ENCODE measurements around the gene POFUT1.
"Not testable (repeated sequence)": the region's sequence is repeated elsewhere in the genome, so short reads cannot be mapped to it uniquely, and the experiment has no call there.

Gene POFUT1

DNA sequence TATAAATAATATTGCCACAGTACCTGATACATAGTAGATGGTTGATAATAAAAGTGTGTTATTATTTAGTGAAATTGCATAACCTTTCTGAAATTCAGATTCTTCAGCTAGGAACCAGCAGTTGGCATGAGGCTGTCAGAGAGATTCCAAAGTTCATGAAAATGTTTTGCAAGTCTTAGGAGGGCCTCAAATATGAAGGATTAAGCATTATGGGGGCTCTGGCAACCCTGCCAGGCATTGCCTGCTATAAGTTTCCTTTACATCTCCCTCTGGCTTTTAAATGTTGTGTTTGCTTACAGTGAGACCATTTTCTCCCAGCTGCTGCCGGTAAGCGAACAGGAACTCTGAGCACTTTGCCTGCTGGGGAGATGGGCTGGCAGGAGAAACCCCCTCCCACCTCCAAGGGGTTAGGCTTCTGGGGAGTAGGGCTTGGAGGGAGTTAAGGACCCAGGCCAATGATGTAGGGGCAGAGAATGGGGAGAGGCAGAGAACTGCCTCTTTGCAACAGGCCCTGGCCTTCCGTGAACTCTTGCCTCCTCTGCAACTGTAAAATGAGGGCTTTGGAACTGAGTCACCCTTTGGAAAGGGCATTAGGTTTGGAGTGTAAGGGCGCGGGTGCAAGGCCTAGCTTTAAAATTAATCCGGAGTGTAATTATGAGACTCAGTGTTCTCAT lies 36.6 kb downstream of the POFUT1 start:
- Mint-ChIP-seq H3K36me3 (ENCODE audit: low read depth) (no peaks in the 10 kb centered on the region), H3K4me3 (no peak overlapping the region), H3K9me3 (no peaks in the 10 kb centered on the region), H3K27ac (no peak overlapping the region), H3K4me1 (ENCODE audit: low read depth) (peaks cover 4% of the 10 kb centered on the region), H3K27me3 (ENCODE audit: low read depth) (no peaks in the 10 kb centered on the region)
- no peak for DNase-seq (ENCODE audit: low spot score)

DNA sequence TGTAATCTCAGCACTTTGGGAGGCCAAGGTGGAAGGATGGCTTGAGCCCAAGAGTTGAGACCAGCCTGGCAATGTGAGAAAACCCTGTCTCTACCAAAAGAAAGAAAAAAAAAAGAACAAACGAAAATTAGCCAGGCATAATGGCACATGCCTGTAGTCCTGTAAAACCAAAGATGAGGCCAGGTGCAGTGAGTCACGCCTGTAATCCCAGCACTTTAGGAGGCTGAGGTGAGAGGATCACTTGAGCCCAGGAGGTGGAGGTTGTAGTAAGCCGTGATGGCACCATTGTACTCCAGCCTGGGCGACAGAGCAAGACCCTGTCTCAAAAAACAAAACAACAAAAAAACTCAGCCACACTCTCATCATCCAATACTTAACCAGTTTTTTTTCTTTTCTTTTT lies 37.3 kb downstream of the POFUT1 start:
- Mint-ChIP-seq H3K9me3 (no peaks in the 10 kb centered on the region), H3K27me3 (ENCODE audit: low read depth) (no peaks in the 10 kb centered on the region), H3K27ac (no peak overlapping the region), H3K36me3 (ENCODE audit: low read depth) (no peaks in the 10 kb centered on the region), H3K4me1 (ENCODE audit: low read depth) (peaks cover 10% of the 10 kb centered on the region), H3K4me3 (no peak overlapping the region)
- DNase-seq (ENCODE audit: low spot score) = no peak

DNA sequence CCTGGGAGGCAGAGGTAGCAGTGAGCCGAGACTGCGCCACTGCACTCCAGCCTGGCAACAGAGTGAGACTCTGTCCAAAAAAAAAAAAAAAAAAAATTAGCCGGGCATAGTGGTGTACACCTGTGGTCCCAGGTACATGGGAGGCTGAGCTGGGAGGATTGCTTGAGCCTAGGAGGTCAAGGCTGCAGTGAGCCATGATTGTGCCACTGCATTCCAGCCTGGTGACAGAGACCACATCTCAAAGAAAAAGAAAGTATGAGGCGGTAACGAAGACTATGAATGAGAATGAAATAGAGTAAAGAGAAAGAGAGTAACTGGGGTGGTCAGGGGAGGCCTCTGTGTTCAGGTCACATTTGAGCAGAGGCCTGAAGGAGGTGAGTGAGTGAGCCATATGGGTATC lies 38.5 kb downstream of the POFUT1 start:
- not testable (repeated sequence) for H3K36me3 Mint-ChIP-seq (ENCODE audit: low read depth); H3K9me3 Mint-ChIP-seq; H3K27me3 Mint-ChIP-seq (ENCODE audit: low read depth); H3K4me3 Mint-ChIP-seq; H3K27ac Mint-ChIP-seq; DNase-seq (ENCODE audit: low spot score)
- peaks cover 12% of the 10 kb centered on the region for H3K4me1 Mint-ChIP-seq (ENCODE audit: low read depth)

DNA sequence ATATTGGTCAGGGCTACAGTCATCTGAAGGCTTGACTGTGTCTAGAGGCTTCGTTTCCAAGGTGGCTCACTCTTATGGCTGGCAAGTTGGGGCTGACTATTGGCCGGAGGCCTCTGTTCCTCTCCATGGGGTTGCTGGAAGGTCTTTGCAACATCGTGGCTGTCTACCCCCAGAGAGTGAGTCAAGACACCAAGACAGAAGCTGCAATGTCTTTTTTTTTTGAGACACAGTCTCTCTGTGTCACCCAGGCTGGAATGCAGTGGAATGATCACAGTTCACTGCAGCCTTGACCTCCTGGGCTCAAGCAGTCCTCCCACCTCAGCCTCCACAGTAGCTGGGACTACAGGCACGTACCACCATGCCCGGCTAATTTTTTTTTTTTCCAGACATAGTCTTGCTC lies 40.4 kb downstream of the POFUT1 start:
- Mint-ChIP-seq H3K36me3 (ENCODE audit: low read depth) (peaks cover 2% of the 10 kb centered on the region), H3K27ac (no peak overlapping the region), H3K9me3 (peaks cover 3% of the 10 kb centered on the region), H3K4me3 (no peak overlapping the region), H3K4me1 (ENCODE audit: low read depth) (peaks cover 23% of the 10 kb centered on the region), H3K27me3 (ENCODE audit: low read depth) (no peaks in the 10 kb centered on the region)
- DNase-seq (ENCODE audit: low spot score) = no peak

DNA sequence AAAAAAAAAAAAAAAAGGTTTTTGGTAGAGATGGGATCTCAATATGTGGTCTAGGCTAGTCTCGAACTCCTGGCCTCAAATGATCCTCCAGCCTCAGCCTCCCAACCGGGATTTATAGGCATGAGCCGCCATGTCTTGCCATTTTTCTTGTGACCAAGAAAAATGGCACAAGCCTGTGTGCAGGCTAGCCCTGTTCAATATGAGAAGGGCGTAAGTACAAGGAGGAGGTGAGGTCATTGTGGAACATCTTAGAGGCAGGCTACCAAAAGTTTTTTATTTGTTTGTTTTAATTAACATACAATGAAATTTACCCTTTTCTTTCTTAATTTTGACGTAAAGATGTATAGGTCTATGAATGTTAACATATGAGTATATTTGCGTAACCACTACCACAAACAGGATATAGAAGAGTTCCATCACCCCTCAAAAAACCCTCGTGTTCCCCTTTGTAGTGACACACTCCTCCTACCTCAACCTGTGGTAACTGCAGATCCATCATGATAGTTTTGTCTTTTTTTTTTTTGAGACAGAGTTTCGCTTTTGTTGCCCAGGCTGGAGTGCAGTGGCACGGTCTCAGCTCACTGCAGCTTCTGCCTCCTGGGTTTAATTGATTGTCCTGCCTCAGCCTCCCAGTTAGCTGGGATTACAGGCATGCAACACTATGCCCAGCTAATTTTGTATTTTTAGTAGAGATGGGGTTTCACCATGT lies 41.5 kb downstream of the POFUT1 start:
- peaks cover 2% of the 10 kb centered on the region for H3K36me3 Mint-ChIP-seq (ENCODE audit: low read depth)
- H3K27me3 Mint-ChIP-seq (ENCODE audit: low read depth) = no peaks in the 10 kb centered on the region
- peaks cover 7% of the 10 kb centered on the region for H3K9me3 Mint-ChIP-seq
- peak overlapping the region; percentile 51 for H3K4me3 Mint-ChIP-seq
- peak overlapping the region; percentile 76 for H3K27ac Mint-ChIP-seq
- DNase-seq (ENCODE audit: low spot score) = peak; percentile 63
- peaks cover 23% of the 10 kb centered on the region for H3K4me1 Mint-ChIP-seq (ENCODE audit: low read depth)

DNA sequence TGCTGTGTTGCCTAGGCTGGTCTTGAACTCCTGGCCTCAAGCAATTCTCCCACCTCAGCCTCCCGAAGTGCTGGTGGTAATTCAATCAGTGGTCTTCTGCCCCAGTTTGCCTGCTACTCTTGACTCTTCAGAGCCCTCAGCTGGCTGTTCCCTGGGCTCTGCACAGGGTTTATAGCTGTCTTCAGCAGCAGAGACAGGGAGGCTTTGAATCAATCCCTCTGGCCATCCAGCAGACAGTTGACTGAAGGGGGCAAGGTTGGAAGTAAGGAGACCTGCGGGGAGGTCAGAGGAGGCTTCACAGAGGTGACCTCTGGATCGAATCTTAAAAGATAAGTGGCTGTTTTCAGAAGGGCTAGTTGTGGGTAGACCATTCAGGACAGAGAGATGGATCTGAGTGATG lies 43.8 kb downstream of the POFUT1 start:
- H3K4me1 Mint-ChIP-seq (ENCODE audit: low read depth) = peaks cover 24% of the 10 kb centered on the region
- peak overlapping the region; percentile 17 for H3K27ac Mint-ChIP-seq
- no peaks in the 10 kb centered on the region for H3K27me3 Mint-ChIP-seq (ENCODE audit: low read depth)
- peaks cover 2% of the 10 kb centered on the region for H3K36me3 Mint-ChIP-seq (ENCODE audit: low read depth)
- peaks cover 7% of the 10 kb centered on the region for H3K9me3 Mint-ChIP-seq
- no peak for DNase-seq (ENCODE audit: low spot score)
- H3K4me3 Mint-ChIP-seq = no peak overlapping the region

DNA sequence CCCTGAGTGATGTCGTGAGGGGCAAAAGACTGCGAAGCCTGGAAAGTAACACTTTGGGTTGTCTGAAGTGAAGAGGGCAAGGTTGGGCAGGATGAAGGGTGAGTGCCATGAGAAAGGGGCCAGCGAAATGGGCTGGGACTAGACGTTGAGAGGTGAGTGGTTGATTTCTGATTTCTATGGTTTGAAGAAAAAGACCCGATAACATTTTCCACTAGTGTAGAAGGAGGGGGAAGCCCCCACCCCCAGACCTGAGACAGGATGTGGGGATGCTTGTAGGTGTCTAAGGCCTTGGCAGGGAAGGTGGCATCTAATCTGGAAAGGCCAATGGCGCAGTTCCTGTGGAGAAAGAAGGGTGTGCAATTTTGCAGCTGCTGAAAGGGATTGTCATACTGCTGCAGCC lies 44.5 kb downstream of the POFUT1 start:
- peak; percentile 92 for DNase-seq (ENCODE audit: low spot score)
- Mint-ChIP-seq H3K36me3 (ENCODE audit: low read depth) (peaks cover 2% of the 10 kb centered on the region), H3K4me1 (ENCODE audit: low read depth) (peaks cover 26% of the 10 kb centered on the region), H3K4me3 (peak overlapping the region; percentile 27), H3K27me3 (ENCODE audit: low read depth) (no peaks in the 10 kb centered on the region), H3K9me3 (peaks cover 7% of the 10 kb centered on the region), H3K27ac (peak overlapping the region; percentile 60)

DNA sequence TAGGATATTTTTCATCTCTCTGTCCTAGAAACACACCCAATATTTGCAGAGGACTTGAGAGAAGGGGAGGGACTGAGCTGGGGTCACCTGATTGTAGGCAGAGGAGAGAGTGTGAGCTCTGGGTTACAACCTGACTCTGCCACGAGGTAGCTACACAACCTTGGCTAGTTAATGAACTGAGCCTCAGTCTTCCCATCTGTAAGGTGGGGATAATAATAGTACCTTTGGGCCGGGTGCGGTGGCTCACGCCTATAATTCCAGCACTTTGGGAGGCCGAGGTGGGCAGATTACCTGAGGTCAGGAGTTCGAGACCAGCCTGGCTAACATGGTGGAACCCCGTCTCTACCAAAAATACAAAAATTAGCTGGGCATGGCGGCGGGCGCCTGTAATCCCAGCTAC lies 53.3 kb downstream of the POFUT1 start:
- H3K27me3 Mint-ChIP-seq (ENCODE audit: low read depth); H3K4me1 Mint-ChIP-seq (ENCODE audit: low read depth); H3K27ac Mint-ChIP-seq; H3K4me3 Mint-ChIP-seq; H3K9me3 Mint-ChIP-seq; DNase-seq (ENCODE audit: low spot score); H3K36me3 Mint-ChIP-seq (ENCODE audit: low read depth): not testable (repeated sequence)

DNA sequence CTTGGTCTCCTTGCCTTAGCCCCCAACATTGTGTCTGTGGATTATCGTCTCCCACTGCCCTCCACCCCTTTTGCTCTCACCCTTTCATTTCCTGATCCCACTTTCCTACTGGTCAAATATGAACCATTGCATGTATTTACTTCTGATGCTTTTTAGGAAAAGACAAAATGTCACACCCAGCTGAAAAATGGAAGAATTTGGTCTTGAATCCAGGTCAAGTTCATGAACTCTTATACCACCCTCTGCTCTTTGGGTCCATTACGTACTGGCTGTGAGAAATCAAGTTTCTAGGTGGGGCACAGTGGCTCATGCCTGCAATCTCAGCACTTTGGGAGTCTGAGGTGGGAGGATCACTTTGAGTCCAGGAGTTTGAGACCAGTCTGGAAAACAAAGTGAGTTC lies 54.0 kb downstream of the POFUT1 start:
- Mint-ChIP-seq H3K27ac (no peak overlapping the region), H3K9me3 (no peaks in the 10 kb centered on the region), H3K27me3 (ENCODE audit: low read depth) (no peaks in the 10 kb centered on the region), H3K4me3 (no peak overlapping the region), H3K4me1 (ENCODE audit: low read depth) (peaks cover under 1% of the 10 kb centered on the region), H3K36me3 (ENCODE audit: low read depth) (no peaks in the 10 kb centered on the region)
- DNase-seq (ENCODE audit: low spot score) = no peak

DNA sequence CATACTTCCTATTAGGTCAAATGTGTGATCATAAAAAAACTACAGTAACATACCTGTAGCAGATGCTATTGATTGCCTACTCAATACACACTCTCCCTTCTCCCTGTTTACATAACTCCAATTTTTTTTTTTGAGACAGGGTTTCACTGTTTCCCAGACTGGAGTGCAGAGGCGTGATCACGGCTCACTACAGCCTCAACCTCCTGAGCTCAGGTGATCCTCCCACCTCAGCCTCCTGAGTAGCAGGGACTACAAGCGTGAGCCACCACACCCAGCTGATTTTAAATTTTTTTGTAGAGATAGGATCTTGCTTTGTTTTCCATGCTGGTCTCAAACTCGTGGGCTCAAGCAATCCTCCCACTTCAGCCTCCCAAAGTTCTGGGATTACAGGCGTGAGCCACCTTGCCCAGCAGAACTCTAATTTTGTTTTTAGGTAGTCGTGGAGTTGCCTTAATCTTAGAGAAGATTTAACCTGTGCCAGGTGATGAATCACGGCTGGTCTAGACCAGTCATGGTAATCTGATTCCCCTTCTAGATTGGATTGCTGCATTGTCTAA lies 55.8 kb downstream of the POFUT1 start:
- Mint-ChIP-seq H3K27me3 (ENCODE audit: low read depth) (no peaks in the 10 kb centered on the region), H3K4me3 (no peak overlapping the region), H3K27ac (no peak overlapping the region), H3K9me3 (no peaks in the 10 kb centered on the region), H3K4me1 (ENCODE audit: low read depth) (no peaks in the 10 kb centered on the region), H3K36me3 (ENCODE audit: low read depth) (no peaks in the 10 kb centered on the region)
- DNase-seq (ENCODE audit: low spot score) = no peak

DNA sequence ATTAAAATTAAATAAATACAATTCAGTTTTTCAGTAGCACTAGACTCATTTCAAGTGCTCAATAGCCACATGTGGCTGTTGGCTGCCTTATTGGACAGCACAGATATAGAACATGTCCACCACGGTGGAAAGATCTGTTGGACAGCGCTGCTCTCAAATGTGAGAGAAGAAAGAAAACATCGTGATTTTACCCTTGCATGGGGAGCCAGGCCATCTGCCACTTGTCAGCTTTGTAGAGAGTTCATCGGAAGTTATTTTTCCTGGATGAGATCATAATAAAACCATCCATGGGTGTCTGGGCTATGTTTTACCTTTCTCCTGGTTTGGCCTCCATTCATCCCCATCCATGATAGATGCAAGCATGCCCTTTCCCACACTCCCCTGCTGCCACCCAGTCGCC lies 63.9 kb downstream of the POFUT1 start:
- H3K9me3 Mint-ChIP-seq = no peaks in the 10 kb centered on the region
- DNase-seq (ENCODE audit: low spot score) = no peak

DNA sequence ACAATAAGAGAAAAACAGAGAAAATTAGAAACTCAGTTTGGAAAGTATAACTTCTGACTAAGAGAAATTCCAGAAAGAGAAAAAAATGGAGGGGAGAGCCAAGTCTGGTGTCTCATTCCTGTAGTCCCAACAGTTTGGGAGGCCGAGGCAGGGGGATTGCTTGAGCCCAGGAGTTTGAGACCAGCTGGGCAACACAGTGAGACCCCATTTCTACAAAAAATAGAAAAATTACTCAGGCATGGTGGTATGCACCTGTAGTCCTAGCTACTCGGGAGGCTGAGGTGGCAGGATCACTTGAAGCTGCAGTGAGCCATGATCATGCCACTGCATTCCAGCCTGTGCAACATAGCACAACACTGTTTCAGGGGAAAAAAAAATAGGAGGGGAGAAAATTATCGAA lies 66.7 kb downstream of the POFUT1 start:
- Mint-ChIP-seq H3K4me3 (no peak overlapping the region), H3K4me1 (ENCODE audit: low read depth) (peaks cover 13% of the 10 kb centered on the region), H3K27ac (no peak overlapping the region), H3K36me3 (ENCODE audit: low read depth) (no peaks in the 10 kb centered on the region), H3K9me3 (no peaks in the 10 kb centered on the region), H3K27me3 (ENCODE audit: low read depth) (no peaks in the 10 kb centered on the region)
- DNase-seq (ENCODE audit: low spot score) = no peak

More for the DNA sequence above, 63.9 kb downstream of the POFUT1 start:
- Mint-ChIP-seq H3K4me3 (no peak overlapping the region), H3K27ac (no peak overlapping the region), H3K36me3 (ENCODE audit: low read depth) (no peaks in the 10 kb centered on the region), H3K27me3 (ENCODE audit: low read depth) (no peaks in the 10 kb centered on the region), H3K4me1 (ENCODE audit: low read depth) (no peaks in the 10 kb centered on the region)

DNA sequence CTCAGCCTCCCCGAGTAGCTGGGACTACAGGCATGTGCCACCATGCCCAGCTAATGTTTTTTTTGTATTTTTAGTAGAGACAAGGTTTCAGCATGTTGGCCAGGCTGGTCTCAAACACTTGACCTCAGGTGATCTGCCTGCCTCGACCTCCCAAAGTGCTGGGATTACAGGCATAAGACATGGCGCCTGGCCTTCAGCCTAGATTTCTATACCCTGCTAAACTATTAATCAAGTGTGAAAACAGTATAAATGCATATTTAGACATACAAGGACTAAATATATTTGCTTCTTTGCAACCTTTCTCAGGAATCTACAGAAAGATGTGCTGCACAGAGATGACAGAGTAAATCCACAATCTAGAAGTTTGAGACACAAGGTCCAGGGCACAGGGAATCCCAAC lies 67.5 kb downstream of the POFUT1 start:
- H3K4me3 Mint-ChIP-seq; H3K27ac Mint-ChIP-seq; H3K27me3 Mint-ChIP-seq (ENCODE audit: low read depth); H3K9me3 Mint-ChIP-seq; DNase-seq (ENCODE audit: low spot score); H3K36me3 Mint-ChIP-seq (ENCODE audit: low read depth): not testable (repeated sequence)
- peaks cover 19% of the 10 kb centered on the region for H3K4me1 Mint-ChIP-seq (ENCODE audit: low read depth)

DNA sequence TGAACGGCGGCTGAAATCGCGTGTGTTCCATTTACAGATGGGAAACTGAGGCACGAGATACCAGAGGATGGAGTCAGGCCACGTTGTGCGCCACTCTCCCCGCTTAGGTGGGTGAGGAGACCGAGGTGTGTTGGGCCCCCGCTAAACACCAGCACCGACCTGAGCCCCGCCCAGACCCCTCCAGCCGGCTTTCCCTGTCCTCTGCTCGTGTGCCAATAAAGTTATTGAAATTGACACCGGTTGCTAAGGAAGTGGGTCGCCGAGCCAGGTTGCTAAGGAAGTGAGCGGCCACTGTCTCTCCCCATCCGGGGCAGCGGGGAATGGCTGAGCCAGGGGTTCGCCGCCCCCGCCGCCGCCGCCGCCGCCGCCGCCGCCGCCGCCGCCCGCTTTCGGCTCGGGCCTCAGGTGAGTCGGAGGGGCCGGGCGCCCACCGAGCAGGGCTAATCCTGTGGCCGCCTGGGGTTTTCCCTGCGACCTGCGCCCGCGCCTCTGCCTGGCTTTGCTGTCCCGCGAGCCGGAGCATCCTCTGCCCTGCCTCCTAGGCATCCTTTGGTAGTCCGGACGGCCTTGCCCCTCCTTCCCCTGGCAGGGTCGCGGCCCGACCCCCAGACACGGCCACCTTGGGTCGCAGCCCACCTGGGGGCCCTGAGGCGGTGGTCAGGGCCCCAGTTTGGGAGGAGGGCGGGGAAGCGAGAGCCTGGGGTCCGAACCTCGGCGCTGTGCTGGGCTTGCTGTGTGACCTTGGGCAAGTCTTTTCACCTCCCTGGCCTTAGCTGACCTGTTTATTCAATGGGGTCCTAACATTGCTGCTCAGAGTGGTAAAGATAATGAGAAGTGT lies 69.9 kb downstream of the POFUT1 start, which contains the start of gene KIF3B:
TSS of gene KIF3B (plus strand) at position 291 of the 838 bp plus-strand sequence. CDS start 32,127 bp downstream, outside the sequence.
- Mint-ChIP-seq H3K4me3 (peak within 1 kb of the TSS; percentile 89), H3K27ac (peak within 1 kb of the TSS; percentile 85), H3K27me3 (ENCODE audit: low read depth) (no peaks in the 10 kb centered on the region), H3K36me3 (ENCODE audit: low read depth) (peaks cover 11% of the 10 kb centered on the region), H3K4me1 (ENCODE audit: low read depth) (peaks cover 29% of the 10 kb centered on the region), H3K9me3 (no peaks in the 10 kb centered on the region)
- DNase-seq (ENCODE audit: low spot score) = peak; percentile 88

Data from T-helper 2 cell treated with Interferon-gamma antibody and Interleukin-4, amounts not matched to agents 5 μg/mL and 100 μg/mL, for 36 hours (primary cell).